Keratinocyte (primary cell): ENCODE results near the gene ANGPTL4. TPM values are rescaled to one million over a fixed set of nuclear protein-coding genes. Genes with fewer than 3 reads are reported as not detected.
"Not testable (repeated sequence)": the region's sequence is repeated elsewhere in the genome, so short reads cannot be mapped to it uniquely, and the experiment has no call there.

Source experiments
- DNase-seq: peaks from one replicate; pipeline ENCODE4 v3.0.0-alpha.2; 2011; ENCODE audit warnings: low read depth, missing footprints, low spot score
- FAIRE-seq: peaks from 2 replicates; lab custom pipeline; 2011; peaks lifted over from hg19 to GRCh38; lab: Jason Lieb, UNC
- H2AFZ ChIP-seq: 2 replicates; pipeline ENCODE4 v1.6.0; 2012; ENCODE audit warnings: low read length, control low read depth, inconsistent platforms; ENCODE audit not compliant: control insufficient read depth
- H3K27ac ChIP-seq: 2 replicates; pipeline ENCODE4 v1.5.1; 2011; ENCODE audit warnings: low read length; ENCODE audit not compliant: control insufficient read depth, insufficient read depth
- H3K27me3 ChIP-seq: 3 replicates; pipeline ENCODE4 v1.6.0; 2011; ENCODE audit warnings: low read length; ENCODE audit not compliant: control insufficient read depth, insufficient read depth; ENCODE audit errors: extremely low read depth
- H3K36me3 ChIP-seq, 2 experiments: 2 replicates in 1 of 2; 3 replicates in 1 of 2; pipeline ENCODE4 v1.5.1; 2011; ENCODE audit warnings: low read length in 2 of 2, mild to moderate bottlenecking in 1 of 2; ENCODE audit not compliant: control insufficient read depth in 2 of 2, insufficient read depth in 2 of 2; ENCODE audit errors: extremely low read depth in 1 of 2
- H3K4me1 ChIP-seq: 3 replicates; pipeline ENCODE4 v1.5.1; 2011; ENCODE audit warnings: low read length; ENCODE audit not compliant: control insufficient read depth, insufficient read depth; ENCODE audit errors: extremely low read depth
- H3K4me2 ChIP-seq: 3 replicates; pipeline ENCODE4 v1.6.0; 2011; ENCODE audit warnings: low read depth, low read length; ENCODE audit not compliant: control insufficient read depth, insufficient read depth; ENCODE audit errors: extremely low read depth
- H3K4me3 ChIP-seq, 3 experiments: fragments of 200-600 bp in 1 of 3; sonication (generic) in 1 of 3; 2 replicates in 2 of 3; 3 replicates in 1 of 3; pipeline ENCODE4 v1.5.1; 2011 to 2016; ENCODE audit warnings: low read length in 3 of 3, mild to moderate bottlenecking in 3 of 3, control low read depth in 2 of 3, inconsistent platforms in 1 of 3, low read depth in 1 of 3, mixed read lengths in 1 of 3, mixed run types in 1 of 3, moderate library complexity in 1 of 3; ENCODE audit not compliant: control insufficient read depth in 2 of 3, insufficient read depth in 2 of 3; ENCODE audit errors: extremely low read depth in 1 of 3
- H3K79me2 ChIP-seq: 2 replicates; pipeline ENCODE4 v1.6.0; 2012; ENCODE audit warnings: low read length; ENCODE audit not compliant: control insufficient read depth, insufficient read depth
- H3K9ac ChIP-seq: 3 replicates; pipeline ENCODE4 v1.6.0; 2011; ENCODE audit warnings: low read length; ENCODE audit not compliant: control insufficient read depth, insufficient read depth; ENCODE audit errors: extremely low read depth
- H3K9me1 ChIP-seq: 3 replicates; pipeline ENCODE4 v1.6.0; 2011; ENCODE audit warnings: low read length; ENCODE audit not compliant: control insufficient read depth, insufficient read depth; ENCODE audit errors: extremely low read depth
- H3K9me3 ChIP-seq: 2 replicates; pipeline ENCODE4 v1.5.1; 2012; ENCODE audit warnings: low read depth, low read length; ENCODE audit not compliant: control insufficient read depth
- H4K20me1 ChIP-seq: 3 replicates; pipeline ENCODE4 v1.6.0; 2011; ENCODE audit warnings: low read length; ENCODE audit not compliant: control insufficient read depth, insufficient read depth; ENCODE audit errors: extremely low read depth
- EZH2 ChIP-seq: IDR thresholded peaks from one replicate; pipeline ENCODE4 v1.6.1; 2012; ENCODE audit warnings: inconsistent platforms, mild to moderate bottlenecking, low read length, moderate library complexity
- dilution Hi-C: fragments of 300-500 bp; cut with MboI; formaldehyde crosslinking; loops from one replicate; pipeline ENCODE4 v1.7.0; 2020; ENCODE audit warnings: low sequenced_read_pairs; ENCODE audit not compliant: extremely low pct_ligation_motif_present
- polyA plus RNA-seq, 5 experiments: library from polyadenylated mRNA; depleted of rRNA in 3 of 5; stranded (reverse) in 3 of 5; stranded (forward) in 1 of 5; unstranded in 1 of 5; fragments of >200 nt; gene quantifications; 1 replicate in 1 of 5; 2 replicates in 3 of 5; 3 replicates in 1 of 5; pipeline versions ENCODE4 v1.2.1 to v1.2.3, GENCODE V29; 2011 to 2012; ENCODE audit warnings: missing spikeins in 2 of 5, low read depth in 1 of 5, low replicate concordance in 1 of 5
- TF ChIP-seq, protein P1 (sequence below), 3 experiments: IDR thresholded peaks in 1 of 3; conservative IDR thresholded peaks in 1 of 3; optimal IDR thresholded peaks in 1 of 3; 2 replicates in 2 of 3; 3 replicates in 1 of 3; pipeline versions ENCODE3 to v1.5.1; 2011; ENCODE audit warnings: low read length in 3 of 3, mild to moderate bottlenecking in 3 of 3, moderate library complexity in 2 of 3, control low read depth in 1 of 3, inconsistent platforms in 1 of 3; ENCODE audit not compliant: insufficient read depth in 2 of 3; ENCODE audit errors: extremely low read depth in 1 of 3

Gene ANGPTL4
- polyA plus RNA-seq, 1 donor (not counting 4 experiments of a cell fraction or from before 2014, with no cell fraction given) = 102 TPM

DNA sequence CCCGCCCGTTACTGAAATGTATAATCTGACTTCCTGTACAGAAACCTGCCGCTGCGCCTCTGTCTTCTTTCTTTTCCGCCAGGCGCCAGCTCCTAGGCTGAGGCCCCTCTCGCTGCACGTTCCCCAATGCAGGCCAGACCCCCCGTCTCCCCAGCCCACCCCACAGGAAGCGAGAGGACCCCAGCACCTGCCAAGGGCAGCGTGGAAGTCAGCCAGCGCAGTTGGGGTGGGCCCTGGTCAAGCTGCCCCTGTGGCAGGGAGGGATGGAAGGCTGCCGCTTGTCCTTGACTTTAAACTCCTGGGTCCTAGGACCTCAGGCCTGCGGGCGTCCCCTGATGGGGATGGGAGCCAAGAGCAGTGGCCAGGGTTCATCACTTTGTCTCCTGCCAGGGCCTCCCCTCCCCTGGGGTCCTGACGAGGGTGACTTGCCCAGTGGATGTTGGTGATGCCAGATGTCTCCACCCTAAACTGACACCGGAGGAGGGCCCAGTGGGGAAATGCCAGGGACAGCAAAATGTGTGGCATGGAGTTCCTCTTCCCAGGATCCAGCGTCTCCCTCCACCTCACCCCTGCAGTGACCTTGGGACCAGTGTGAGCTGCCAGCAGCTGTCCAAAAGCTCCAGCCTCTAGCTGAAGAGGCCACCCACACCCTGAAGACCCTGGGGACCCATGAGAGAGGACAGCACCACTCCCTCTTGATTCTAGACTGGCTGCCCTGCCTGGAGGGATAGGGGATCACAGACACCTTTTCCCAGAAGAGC is 40.6 kb downstream of the ANGPTL4 start:
- Histone ChIP-seq H4K20me1 (no peaks in the 10 kb centered on the region), H3K4me3 (no peak overlapping the region), H3K4me2 (no peak overlapping the region), H3K36me3 (peaks cover 5 to 7% of the 10 kb centered on the region in 2 experiments), H3K9ac (no peak overlapping the region), H2AFZ (no peak overlapping the region), H3K9me1 (no peaks in the 10 kb centered on the region), H3K9me3 (no peaks in the 10 kb centered on the region), H3K79me2 (no peaks in the 10 kb centered on the region), H3K27me3 (no peaks in the 10 kb centered on the region), H3K4me1 (peaks cover 6% of the 10 kb centered on the region), H3K27ac (no peak overlapping the region)
- FAIRE-seq = no peak
- dilution Hi-C loops = no loop called here
- DNase-seq = no peak
- no peak for TF ChIP-seq EZH2
- TF ChIP-seq, protein P1, sequence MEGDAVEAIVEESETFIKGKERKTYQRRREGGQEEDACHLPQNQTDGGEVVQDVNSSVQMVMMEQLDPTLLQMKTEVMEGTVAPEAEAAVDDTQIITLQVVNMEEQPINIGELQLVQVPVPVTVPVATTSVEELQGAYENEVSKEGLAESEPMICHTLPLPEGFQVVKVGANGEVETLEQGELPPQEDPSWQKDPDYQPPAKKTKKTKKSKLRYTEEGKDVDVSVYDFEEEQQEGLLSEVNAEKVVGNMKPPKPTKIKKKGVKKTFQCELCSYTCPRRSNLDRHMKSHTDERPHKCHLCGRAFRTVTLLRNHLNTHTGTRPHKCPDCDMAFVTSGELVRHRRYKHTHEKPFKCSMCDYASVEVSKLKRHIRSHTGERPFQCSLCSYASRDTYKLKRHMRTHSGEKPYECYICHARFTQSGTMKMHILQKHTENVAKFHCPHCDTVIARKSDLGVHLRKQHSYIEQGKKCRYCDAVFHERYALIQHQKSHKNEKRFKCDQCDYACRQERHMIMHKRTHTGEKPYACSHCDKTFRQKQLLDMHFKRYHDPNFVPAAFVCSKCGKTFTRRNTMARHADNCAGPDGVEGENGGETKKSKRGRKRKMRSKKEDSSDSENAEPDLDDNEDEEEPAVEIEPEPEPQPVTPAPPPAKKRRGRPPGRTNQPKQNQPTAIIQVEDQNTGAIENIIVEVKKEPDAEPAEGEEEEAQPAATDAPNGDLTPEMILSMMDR (optimal IDR thresholded peaks at IDR 0.05 in 1 of 3, IDR thresholded peaks at IDR 0.05 in 1 of 3, conservative IDR thresholded peaks at IDR 0.05 in 1 of 3; ENCODE audit: extremely low read depth in 1 of 3, insufficient read depth in 2 of 3, low read length in 3 of 3) = no peak

- H2AFZ ChIP-seq, H3K4me3 ChIP-seq, H3K79me2 ChIP-seq, FAIRE-seq, H3K36me3 ChIP-seq, H3K9me1 ChIP-seq, DNase-seq, H3K27ac ChIP-seq, H3K9me3 ChIP-seq, H4K20me1 ChIP-seq, H3K4me1 ChIP-seq, H3K4me2 ChIP-seq, H3K9ac ChIP-seq, dilution Hi-C loops, H3K27me3 ChIP-seq: not testable (repeated sequence)
These were observed 46.8 kb downstream of the ANGPTL4 start for GRCh38 chr19:8410718-8411117.
